Stimulated activated CD8-positive, alpha-beta memory T cell treated with anti-CD3 and anti-CD28 coated beads, Interleukin-4, amount 100 ng/mL, for 4 hours (primary cell): ENCODE data around the gene CBY1.
A peak's percentile ranks its signal among the peaks of the same experiment; 100 is the strongest.
"Not testable (repeated sequence)": the region's sequence is repeated elsewhere in the genome, so short reads cannot be mapped to it uniquely, and the experiment has no call there.

ENCODE experiments used
- DNase-seq, 2 donors: peaks; one replicate each; pipeline ENCODE4 v3.0.0-alpha.2; 2020; ENCODE audit warnings: low read depth in 2 of 2, low spot score in 1 of 2

Gene CBY1

GRCh38 chr22:38656256-38657044 lies at the start of gene CBY1, which contains the start of gene FAM227A:
TSS of gene CBY1 (plus strand) at chr22:38656638. CDS start at chr22:38668055, 11,417 bp downstream.
TSS of gene FAM227A (minus strand) at chr22:38656392. CDS start at chr22:38650168, 6,224 bp downstream.
- DNase-seq, result peak; percentile 68 to 70

GRCh38 chr22:38607680-38608079 lies 48.8 kb upstream of the CBY1 start:
- no peak for DNase-seq

- DNase-seq, result no peak
These were observed 47.3 kb upstream of the CBY1 start for GRCh38 chr22:38608992-38609750.

- DNase-seq, result no peak
These were observed 46.2 kb upstream of the CBY1 start for GRCh38 chr22:38610234-38610633.

- DNase-seq, result no peak
These were observed 44.9 kb upstream of the CBY1 start for GRCh38 chr22:38611559-38611958.

GRCh38 chr22:38612217-38613006 lies 44.0 kb upstream of the CBY1 start:
- no peak for DNase-seq

GRCh38 chr22:38613588-38613987 lies 42.9 kb upstream of the CBY1 start:
- DNase-seq, result no peak

GRCh38 chr22:38614332-38615063 lies 41.9 kb upstream of the CBY1 start:
- DNase-seq, result no peak

- not testable (repeated sequence) for DNase-seq
These were observed 41.4 kb upstream of the CBY1 start for GRCh38 chr22:38615064-38615405.

- no peak for DNase-seq
These were observed 38.2 kb upstream of the CBY1 start for GRCh38 chr22:38618258-38618657.

GRCh38 chr22:38618682-38619081 lies 37.8 kb upstream of the CBY1 start:
- no peak for DNase-seq

GRCh38 chr22:38623351-38623750 lies 33.1 kb upstream of the CBY1 start:
- no peak for DNase-seq

- DNase-seq, result no peak
These were observed 28.0 kb upstream of the CBY1 start for GRCh38 chr22:38628444-38628843.

- no peak for DNase-seq
These were observed 27.3 kb upstream of the CBY1 start for GRCh38 chr22:38629108-38629507.

GRCh38 chr22:38631724-38632123 lies 24.7 kb upstream of the CBY1 start:
- no peak for DNase-seq

GRCh38 chr22:38632528-38632927 lies 23.9 kb upstream of the CBY1 start:
- DNase-seq, result no peak

- no peak for DNase-seq
These were observed 18.2 kb upstream of the CBY1 start for GRCh38 chr22:38638216-38638615.

- DNase-seq, result no peak
These were observed 17.7 kb upstream of the CBY1 start for GRCh38 chr22:38638728-38639127.

- DNase-seq, result no peak
These were observed 14.9 kb upstream of the CBY1 start for GRCh38 chr22:38641476-38642040.

- not testable (repeated sequence) for DNase-seq
These were observed 12.2 kb upstream of the CBY1 start for GRCh38 chr22:38644245-38644644.

- DNase-seq, result no peak
These were observed 11.0 kb upstream of the CBY1 start for GRCh38 chr22:38645430-38645829.
